H9 (cell line): Measurements from ENCODE around the gene MTERF4. TPM values are rescaled to one million over a fixed set of nuclear protein-coding genes. Genes with fewer than 3 reads are reported as not detected.

Experiments
- DNase-seq: peaks from one replicate; pipeline ENCODE4 v3.0.0-alpha.2; 2017
- H2AFZ ChIP-seq: one replicate; pipeline ENCODE4 v1.6.1; 2013; ENCODE audit warnings: mild to moderate bottlenecking, low read length, control low read depth, moderate library complexity
- H2AK5ac ChIP-seq: 2 replicates; pipeline ENCODE4 v1.6.1; 2013; ENCODE audit warnings: low read length, control low read depth, mixed read lengths; ENCODE audit not compliant: insufficient read length
- H2BK120ac ChIP-seq: one replicate; pipeline ENCODE4 v1.6.1; 2013; ENCODE audit warnings: low read depth, mild to moderate bottlenecking, low read length, control low read depth, inconsistent platforms; ENCODE audit not compliant: poor library complexity, severe bottlenecking
- H2BK12ac ChIP-seq: 2 replicates; pipeline ENCODE4 v1.6.1; 2013; ENCODE audit warnings: low read length, control low read depth, mixed read lengths, low read depth; ENCODE audit not compliant: insufficient read length
- H2BK15ac ChIP-seq: 2 replicates; pipeline ENCODE4 v1.6.1; 2013; ENCODE audit warnings: low read depth, low read length, control low read depth
- H2BK20ac ChIP-seq: one replicate; pipeline ENCODE4 v1.6.1; 2013; ENCODE audit warnings: low read depth, mild to moderate bottlenecking, low read length, control low read depth, inconsistent platforms; ENCODE audit not compliant: poor library complexity, severe bottlenecking
- H2BK5ac ChIP-seq: 2 replicates; pipeline ENCODE4 v1.6.1; 2013; ENCODE audit warnings: low read length, control low read depth, mixed read lengths; ENCODE audit not compliant: insufficient read length
- H3K14ac ChIP-seq: 2 replicates; pipeline ENCODE4 v1.6.1; 2013; ENCODE audit warnings: low read length, control low read depth; ENCODE audit not compliant: insufficient read depth
- H3K18ac ChIP-seq: 2 replicates; pipeline ENCODE4 v1.6.1; 2013; ENCODE audit warnings: low read depth, mild to moderate bottlenecking, mixed read lengths, low read length, control low read depth; ENCODE audit not compliant: insufficient read length
- H3K23ac ChIP-seq: 2 replicates; pipeline ENCODE4 v1.6.1; 2013; ENCODE audit warnings: low read length, control low read depth, mixed read lengths, low read depth; ENCODE audit not compliant: insufficient read length
- H3K23me2 ChIP-seq: 2 replicates; pipeline ENCODE4 v1.6.1; 2013; ENCODE audit warnings: low read depth, mild to moderate bottlenecking, mixed read lengths, low read length, control low read depth; ENCODE audit not compliant: insufficient read length, poor library complexity, severe bottlenecking
- H3K27ac ChIP-seq: 2 replicates; pipeline ENCODE4 v1.5.1; 2013; ENCODE audit warnings: low read length, control low read depth, mixed read lengths, low read depth; ENCODE audit not compliant: insufficient read length
- H3K27me3 ChIP-seq: 2 replicates; pipeline ENCODE4 v1.6.1; 2013; ENCODE audit warnings: low read length, control low read depth, inconsistent platforms; ENCODE audit not compliant: insufficient read depth
- H3K4ac ChIP-seq: 2 replicates; pipeline ENCODE4 v1.6.1; 2013; ENCODE audit warnings: low read depth, mild to moderate bottlenecking, control low read depth, inconsistent platforms, low read length, moderate library complexity
- H3K4me1 ChIP-seq: 2 replicates; pipeline ENCODE4 v1.6.1; 2013; ENCODE audit warnings: low read length, control low read depth, inconsistent platforms; ENCODE audit not compliant: insufficient read depth
- H3K4me2 ChIP-seq: 2 replicates; pipeline ENCODE4 v1.6.1; 2013; ENCODE audit warnings: low read length, control low read depth, mixed read lengths; ENCODE audit not compliant: insufficient read length, insufficient read depth
- H3K56ac ChIP-seq: 2 replicates; pipeline ENCODE4 v1.6.1; 2013; ENCODE audit warnings: low read depth, mild to moderate bottlenecking, mixed read lengths, low read length, control low read depth; ENCODE audit not compliant: insufficient read length
- H3K79me1 ChIP-seq: 2 replicates; pipeline ENCODE4 v1.6.1; 2013; ENCODE audit warnings: low read depth, mild to moderate bottlenecking, moderate library complexity, low read length, control low read depth, inconsistent platforms; ENCODE audit not compliant: insufficient read depth, poor library complexity, severe bottlenecking
- H3K79me2 ChIP-seq: 2 replicates; pipeline ENCODE4 v1.6.1; 2013; ENCODE audit warnings: low read length, control low read depth, inconsistent platforms; ENCODE audit not compliant: insufficient read depth
- H3K9ac ChIP-seq: 2 replicates; pipeline ENCODE4 v1.6.1; 2013; ENCODE audit warnings: low read length, control low read depth, mixed read lengths; ENCODE audit not compliant: insufficient read length; ENCODE audit errors: extremely low read depth
- H3K9me3 ChIP-seq: one replicate; pipeline ENCODE4 v1.6.1; 2013; ENCODE audit warnings: low read depth, low read length, inconsistent platforms; ENCODE audit not compliant: control insufficient read depth
- H3T11ph ChIP-seq: one replicate; pipeline ENCODE4 v1.6.1; 2013; ENCODE audit warnings: mild to moderate bottlenecking, low read length, control low read depth, inconsistent platforms
- H4K20me1 ChIP-seq: one replicate; pipeline ENCODE4 v1.6.1; 2013; ENCODE audit not compliant: control insufficient read depth, insufficient read length, insufficient read depth
- H4K5ac ChIP-seq: 2 replicates; pipeline ENCODE4 v1.6.1; 2013; ENCODE audit warnings: low read depth, mild to moderate bottlenecking, mixed read lengths, low read length, control low read depth; ENCODE audit not compliant: insufficient read length
- H4K8ac ChIP-seq: replicated peaks from 2 replicates; pipeline ENCODE4 v1.6.1; 2013; ENCODE audit warnings: low read length, control low read depth, mixed read lengths, low read depth; ENCODE audit not compliant: insufficient read length
- H4K91ac ChIP-seq: 2 replicates; pipeline ENCODE4 v1.6.1; 2013; ENCODE audit warnings: low read depth, mild to moderate bottlenecking, moderate library complexity, mixed read lengths, low read length, control low read depth; ENCODE audit not compliant: insufficient read length
- H3K27ac Mint-ChIP-seq, 3 experiments: 2 replicates in 2 of 3; 3 replicates in 1 of 3; pipeline ENCODE4 v1.8.0; 2020 to 2021; ENCODE audit warnings: mixed read lengths in 3 of 3, mild to moderate bottlenecking in 1 of 3, moderate library complexity in 1 of 3
- H3K27me3 Mint-ChIP-seq: 2 replicates; pipeline ENCODE4 v1.8.0; 2021; ENCODE audit warnings: low read depth, mild to moderate bottlenecking, moderate library complexity, mixed read lengths
- H3K36me3 Mint-ChIP-seq, 3 experiments: 2 replicates in 2 of 3; 3 replicates in 1 of 3; pipeline ENCODE4 v1.8.0; 2020 to 2021; ENCODE audit warnings: low read depth in 3 of 3, mixed read lengths in 3 of 3; ENCODE audit not compliant: insufficient read depth in 1 of 3
- H3K4me1 Mint-ChIP-seq, 2 experiments: 2 replicates each; pipeline ENCODE4 v1.8.0; 2020; ENCODE audit warnings: mixed read lengths in 2 of 2
- H3K4me3 Mint-ChIP-seq, 2 experiments: 2 replicates in 1 of 2; 3 replicates in 1 of 2; pipeline ENCODE4 v1.8.0; 2020 to 2021; ENCODE audit warnings: mild to moderate bottlenecking in 2 of 2, mixed read lengths in 2 of 2, moderate library complexity in 1 of 2
- H3K9me3 Mint-ChIP-seq, 2 experiments: 2 replicates in 1 of 2; 3 replicates in 1 of 2; pipeline ENCODE4 v1.8.0; 2020; ENCODE audit warnings: mild to moderate bottlenecking in 2 of 2, mixed read lengths in 2 of 2, moderate library complexity in 1 of 2
- CTCF ChIP-seq: fragments of 200-600 bp; sonication (generic); conservative IDR thresholded peaks from 3 replicates; pipeline ENCODE4 v1.8.0; 2021; ENCODE audit warnings: antibody characterized with exemption, mild to moderate bottlenecking
- WGBS: extraction: QIAGEN DNeasy Blood & Tissue Kit; methylation state at CpG from one replicate; pipeline ENCODE4 v1.1.7; 2013; ENCODE audit warnings: missing lambda C conversion rate, low lambda C conversion rate, mixed read lengths; ENCODE audit not compliant: insufficient read length; ENCODE audit errors: extremely low coverage; 5-methylcytosine and 5-hydroxymethylcytosine counted together
- total RNA-seq: library from RNA; stranded (reverse); gene quantifications from 2 replicates; pipeline ENCODE4 v1.2.1, GENCODE V29; 2021

The MTERF4 gene
- total RNA-seq, 1 experiment from 2014 or later: 35.0 TPM

GRCh38 chr2:241092677-241093076 is 9.4 kb downstream of the MTERF4 start:
- Histone ChIP-seq H3K4me1 (peaks cover 6% of the 10 kb centered on the region; the same call in 1 of the 2 replicates), H3K23ac (no peak overlapping the region), H2AFZ (no peak overlapping the region), H3K9me3 (no peaks in the 10 kb centered on the region), H3K27me3 (no peaks in the 10 kb centered on the region), H3K56ac (no peak overlapping the region), H3K14ac (no peak overlapping the region), H2BK15ac (no peak overlapping the region), H4K20me1 (no peaks in the 10 kb centered on the region), H3K9ac (no peak overlapping the region), H3K27ac (no peak overlapping the region), H2BK5ac (no peak overlapping the region), H2BK20ac (no peak overlapping the region), H3K79me1 (no peaks in the 10 kb centered on the region), H4K5ac (no peak overlapping the region), H2BK12ac (no peak overlapping the region), H3K4ac (no peak overlapping the region), H2BK120ac (no peak overlapping the region), H4K91ac (no peak overlapping the region), H3K4me2 (no peak overlapping the region), H2AK5ac (no peak overlapping the region), H3K23me2 (no peaks in the 10 kb centered on the region), H3K18ac (no peak overlapping the region), H3T11ph (no peak overlapping the region), H4K8ac (no peak overlapping the region), H3K79me2 (no peaks in the 10 kb centered on the region)
- no peak overlapping the region for H3K4me3 Mint-ChIP-seq
- no peaks in the 10 kb centered on the region for H3K9me3 Mint-ChIP-seq
- no CpG with 5 or more reads among the region's 8 CpGs for WGBS
- TF ChIP-seq CTCF: no peak
- DNase-seq: no peak
- H3K27ac Mint-ChIP-seq: peak overlapping the region in 1 of 3 experiments; percentile 88; a peak in 2 of 7 replicates
- no peaks in the 10 kb centered on the region for H3K27me3 Mint-ChIP-seq
- H3K36me3 Mint-ChIP-seq: peaks cover 22 to 74% (median 68%) of the 10 kb centered on the region in 3 experiments
- peaks cover 17 to 23% of the 10 kb centered on the region in 2 experiments for H3K4me1 Mint-ChIP-seq
